Neural progenitor cell (in vitro differentiated cells): Measurements from ENCODE around the gene NTF3. TPM values are rescaled to one million over a fixed set of nuclear protein-coding genes. Genes with fewer than 3 reads are reported as not detected.

Experiments used
- DNase-seq: peaks from one replicate; pipeline ENCODE4 v3.0.0-alpha.2; 2016; ENCODE audit warnings: low spot score
- H2AFZ ChIP-seq: fragments of 200-600 bp; sonication (generic); replicated peaks from 2 replicates; pipeline ENCODE4 v1.6.1; 2016; ENCODE audit warnings: antibody characterized with exemption
- H3F3A ChIP-seq: fragments of 200-600 bp; sonication (generic); 2 replicates; pipeline ENCODE4 v1.6.1; 2016; ENCODE audit warnings: antibody characterized with exemption, low read depth
- H3K27ac ChIP-seq: fragments of 200-600 bp; sonication (generic); 2 replicates; pipeline ENCODE4 v1.5.1; 2016; ENCODE audit warnings: mild to moderate bottlenecking
- H3K27me3 ChIP-seq: fragments of 200-600 bp; sonication (generic); 2 replicates; pipeline ENCODE4 v1.6.1; 2016; ENCODE audit warnings: mild to moderate bottlenecking, moderate library complexity
- H3K36me3 ChIP-seq: fragments of 200-600 bp; sonication (generic); 2 replicates; pipeline ENCODE4 v1.5.1; 2016
- H3K4me1 ChIP-seq: fragments of 200-600 bp; sonication (generic); 2 replicates; pipeline ENCODE4 v1.6.1; 2016; ENCODE audit warnings: mixed run types
- H3K4me2 ChIP-seq: fragments of 200-600 bp; sonication (generic); 2 replicates; pipeline ENCODE4 v1.6.1; 2016
- H3K4me3 ChIP-seq: fragments of 200-600 bp; sonication (generic); 2 replicates; pipeline ENCODE4 v1.5.1; 2016
- H3K79me2 ChIP-seq: fragments of 200-600 bp; sonication (generic); 2 replicates; pipeline ENCODE4 v1.6.1; 2016; ENCODE audit warnings: low read depth
- H3K9ac ChIP-seq: fragments of 200-600 bp; sonication (generic); 2 replicates; pipeline ENCODE4 v1.6.1; 2016
- H3K9me3 ChIP-seq: fragments of 200-600 bp; sonication (generic); 2 replicates; pipeline ENCODE4 v1.5.1; 2016; ENCODE audit warnings: low read depth
- H4K20me1 ChIP-seq: fragments of 200-600 bp; sonication (generic); 2 replicates; pipeline ENCODE4 v1.6.1; 2016; ENCODE audit warnings: low read depth
- H3K27ac Mint-ChIP-seq: 3 replicates; pipeline ENCODE4 v1.8.0; 2021; ENCODE audit warnings: mixed read lengths
- H3K27me3 Mint-ChIP-seq: 2 replicates; pipeline ENCODE4 v1.8.0; 2022; ENCODE audit warnings: low read depth, mild to moderate bottlenecking, inconsistent platforms, moderate library complexity, mixed read lengths; ENCODE audit not compliant: insufficient read depth
- H3K36me3 Mint-ChIP-seq: 3 replicates; pipeline ENCODE4 v1.8.0; 2021; ENCODE audit warnings: mixed read lengths
- H3K4me1 Mint-ChIP-seq: 3 replicates; pipeline ENCODE4 v1.8.0; 2021; ENCODE audit warnings: mixed read lengths
- H3K4me3 Mint-ChIP-seq: 3 replicates; pipeline ENCODE4 v1.8.0; 2021; ENCODE audit warnings: mild to moderate bottlenecking, moderate library complexity, mixed read lengths
- H3K9me3 Mint-ChIP-seq: 3 replicates; pipeline ENCODE4 v1.8.0; 2020; ENCODE audit warnings: mixed read lengths
- CTCF ChIP-seq: fragments of 200-600 bp; sonication (generic); IDR thresholded peaks from 2 replicates; pipeline ENCODE4 v1.5.1; 2017; ENCODE audit warnings: antibody characterized with exemption, mild to moderate bottlenecking
- EZH2 ChIP-seq: fragments of 200-600 bp; sonication (generic); IDR thresholded peaks from 2 replicates; pipeline ENCODE4 v1.6.1; 2017; ENCODE audit warnings: antibody characterized with exemption, mild to moderate bottlenecking, moderate library complexity
- EZH2phosphoT487 ChIP-seq: fragments of 200-600 bp; sonication (generic); IDR thresholded peaks from 2 replicates; pipeline ENCODE4 v1.6.1; 2017; ENCODE audit warnings: antibody characterized with exemption
- total RNA-seq: library from RNA; depleted of rRNA; stranded (reverse); fragments of >200 nt; gene quantifications from 2 replicates; pipeline ENCODE4 v1.2.3, GENCODE V29; 2015; ENCODE audit warnings: low replicate concordance

Gene NTF3
- total RNA-seq, 1 donor from 2014 or later, result 6.7 TPM

- Histone ChIP-seq H4K20me1 (peaks cover 47% of the 10 kb centered on the region), H3K9me3 (no peaks in the 10 kb centered on the region), H2AFZ (peak overlapping the region; percentile 54), H3K27ac (no peak overlapping the region), H3K27me3 (peaks cover 58% of the 10 kb centered on the region), H3K4me3 (peak overlapping the region; percentile 88), H3K79me2 (peaks cover 63% of the 10 kb centered on the region), H3F3A (peaks cover 24% of the 10 kb centered on the region), H3K36me3 (no peaks in the 10 kb centered on the region), H3K9ac (peak overlapping the region; percentile 11), H3K4me2 (peak overlapping the region; percentile 97), H3K4me1 (peaks cover 31% of the 10 kb centered on the region)
- H3K4me3 Mint-ChIP-seq, result peak overlapping the region; percentile 92
- peaks cover 5% of the 10 kb centered on the region for H3K36me3 Mint-ChIP-seq
- peak; percentile 65 for DNase-seq
- H3K27me3 Mint-ChIP-seq, result peaks cover 28% of the 10 kb centered on the region
- TF ChIP-seq EZH2phosphoT487 (peak; percentile 44), EZH2 (peak; percentile 61), CTCF (no peak)
- H3K27ac Mint-ChIP-seq, result no peak overlapping the region
- H3K9me3 Mint-ChIP-seq, result peaks cover 10% of the 10 kb centered on the region
- peaks cover 32% of the 10 kb centered on the region for H3K4me1 Mint-ChIP-seq
Measured at GRCh38 chr12:5433081-5433844, 1.4 kb downstream of the NTF3 start.

GRCh38 chr12:5433845-5434646 lies 2.1 kb downstream of the NTF3 start:
- Mint-ChIP-seq H3K27me3 (peaks cover 28% of the 10 kb centered on the region), H3K27ac (no peak overlapping the region), H3K4me3 (no peak overlapping the region), H3K4me1 (peaks cover 25% of the 10 kb centered on the region), H3K36me3 (peaks cover 5% of the 10 kb centered on the region), H3K9me3 (peaks cover 12% of the 10 kb centered on the region)
- Histone ChIP-seq H3K4me2 (peak overlapping the region; percentile 97), H3K79me2 (peaks cover 70% of the 10 kb centered on the region), H3K4me3 (peak overlapping the region; percentile 88), H3K9ac (no peak overlapping the region), H2AFZ (no peak overlapping the region), H3F3A (peaks cover 21% of the 10 kb centered on the region), H3K4me1 (peaks cover 32% of the 10 kb centered on the region), H3K27me3 (peaks cover 58% of the 10 kb centered on the region), H3K36me3 (no peaks in the 10 kb centered on the region), H3K27ac (no peak overlapping the region), H4K20me1 (peaks cover 54% of the 10 kb centered on the region), H3K9me3 (no peaks in the 10 kb centered on the region)
- DNase-seq, result peak; percentile 23
- TF ChIP-seq CTCF, result no peak
- peak; percentile 13 for TF ChIP-seq EZH2

GRCh38 chr12:5434647-5435560 lies 3.0 kb downstream of the NTF3 start:
- peaks cover 12% of the 10 kb centered on the region for H3F3A ChIP-seq
- peaks cover 5% of the 10 kb centered on the region for H3K36me3 Mint-ChIP-seq
- peaks cover 21% of the 10 kb centered on the region for H3K4me1 Mint-ChIP-seq
- no peaks in the 10 kb centered on the region for H3K9me3 ChIP-seq
- peaks cover 28% of the 10 kb centered on the region for H3K27me3 Mint-ChIP-seq
- H3K27me3 ChIP-seq, result peaks cover 58% of the 10 kb centered on the region
- H3K27ac ChIP-seq, result no peak overlapping the region
- peak overlapping the region; percentile 97 for H3K4me2 ChIP-seq
- H3K9me3 Mint-ChIP-seq, result peaks cover 12% of the 10 kb centered on the region
- H3K4me3 Mint-ChIP-seq, result no peak overlapping the region
- H3K4me1 ChIP-seq, result peaks cover 25% of the 10 kb centered on the region
- no peak overlapping the region for H2AFZ ChIP-seq
- no peak overlapping the region for H3K27ac Mint-ChIP-seq
- peak overlapping the region; percentile 88 for H3K4me3 ChIP-seq
- TF ChIP-seq CTCF, result no peak
- no peak for TF ChIP-seq EZH2phosphoT487
- no peak for TF ChIP-seq EZH2
- no peaks in the 10 kb centered on the region for H3K36me3 ChIP-seq
- peaks cover 63% of the 10 kb centered on the region for H4K20me1 ChIP-seq
- no peak for DNase-seq
- H3K9ac ChIP-seq, result no peak overlapping the region
- H3K79me2 ChIP-seq, result peaks cover 79% of the 10 kb centered on the region
